Occipital lobe (tissue), 2 donors: ENCODE results near the gene SGMS1. TPM values are rescaled to one million over a fixed set of nuclear protein-coding genes. Genes with fewer than 3 reads are reported as not detected.

Experiments
- DNase-seq: peaks from one replicate; lab custom pipeline; 2025; lab: John Stamatoyannopoulos, UW
- total RNA-seq: library from RNA; depleted of rRNA; stranded (reverse); fragments of >200 nt; gene quantifications from one replicate; pipeline ENCODE4 v1.2.3, GENCODE V29; 2014

Gene SGMS1
- total RNA-seq, 1 donor from 2014 or later, result 46.5 TPM

DNA sequence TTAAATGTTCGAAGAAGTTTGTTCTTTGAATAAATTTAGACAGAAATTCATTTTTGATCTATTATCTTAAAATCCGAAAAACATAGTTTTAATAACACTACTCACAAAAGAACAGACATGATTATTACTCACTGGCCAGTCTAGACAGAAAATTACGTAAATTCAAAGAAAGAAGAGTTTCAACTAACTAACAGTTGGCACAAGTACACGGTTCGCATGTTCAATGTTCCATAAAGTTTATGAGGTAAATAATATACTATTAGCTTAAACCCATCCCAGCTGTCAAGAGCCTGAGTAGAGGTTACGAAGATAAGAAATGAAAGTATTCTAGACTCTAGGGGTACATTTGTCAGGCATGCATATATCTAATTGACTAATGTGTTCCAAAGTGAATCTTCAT is 220.7 kb downstream of the SGMS1 start:
- DNase-seq, result no peak

DNA sequence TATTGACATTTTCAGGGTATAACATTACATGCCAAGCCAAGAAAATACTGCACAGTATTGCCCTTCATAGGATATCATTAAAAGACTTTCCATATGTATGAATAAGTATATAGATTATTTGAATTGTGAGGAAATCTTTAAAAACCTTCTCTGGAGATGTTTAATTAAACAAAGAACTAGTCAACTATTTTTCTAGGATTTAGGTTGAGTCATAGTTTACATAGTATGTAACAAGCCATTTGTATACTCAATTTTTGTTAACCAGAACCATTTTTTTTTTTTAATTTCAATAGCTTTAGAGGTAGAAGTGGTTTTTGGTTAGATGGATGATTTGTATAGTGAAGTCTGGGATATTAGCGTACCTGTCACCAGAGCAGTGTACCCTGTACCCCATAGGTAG is 221.3 kb downstream of the SGMS1 start:
- DNase-seq, result no peak

GRCh38 chr10:50400694-50401093 is 223.1 kb downstream of the SGMS1 start:
- DNase-seq, result no peak

DNA sequence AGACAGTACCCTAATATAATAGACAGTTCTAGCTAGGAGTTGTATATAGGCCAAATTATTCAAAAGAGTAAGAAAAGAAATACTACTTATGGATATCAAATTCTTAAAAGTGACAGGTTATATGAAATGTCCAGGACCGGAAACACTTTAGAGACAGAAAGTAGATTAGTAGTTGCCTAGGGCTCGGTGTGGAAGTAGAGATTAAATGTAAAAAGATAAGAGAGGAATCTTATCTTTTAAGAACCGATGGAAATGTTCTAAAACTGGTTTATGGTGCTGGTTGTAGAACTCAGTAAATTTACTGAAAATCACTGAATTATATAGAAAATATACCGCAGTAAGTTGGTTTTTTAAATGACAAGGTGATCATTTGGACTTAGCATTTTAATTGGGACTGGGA is 224.9 kb downstream of the SGMS1 start:
- no peak for DNase-seq

DNA sequence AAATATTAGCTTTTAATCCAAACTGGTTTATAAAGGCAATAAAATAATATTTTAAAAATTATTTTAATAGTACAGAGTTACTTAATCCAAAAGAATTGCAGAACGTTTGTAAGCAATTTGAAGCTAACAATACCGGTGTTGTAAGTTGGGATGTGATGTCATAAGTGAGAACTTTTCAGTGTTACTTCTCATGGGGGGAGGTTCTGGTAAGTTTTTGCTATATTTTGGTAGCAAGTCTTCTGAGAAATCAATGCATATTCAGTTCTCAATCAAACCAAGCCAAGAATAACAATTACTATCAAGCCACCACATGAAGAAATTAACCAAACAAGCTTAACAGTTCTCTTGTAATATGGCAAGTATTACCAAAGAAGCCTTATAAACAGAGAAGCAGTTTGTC is 225.4 kb downstream of the SGMS1 start:
- no peak for DNase-seq

GRCh38 chr10:50397312-50398140 is 226.2 kb downstream of the SGMS1 start:
- no peak for DNase-seq

DNA sequence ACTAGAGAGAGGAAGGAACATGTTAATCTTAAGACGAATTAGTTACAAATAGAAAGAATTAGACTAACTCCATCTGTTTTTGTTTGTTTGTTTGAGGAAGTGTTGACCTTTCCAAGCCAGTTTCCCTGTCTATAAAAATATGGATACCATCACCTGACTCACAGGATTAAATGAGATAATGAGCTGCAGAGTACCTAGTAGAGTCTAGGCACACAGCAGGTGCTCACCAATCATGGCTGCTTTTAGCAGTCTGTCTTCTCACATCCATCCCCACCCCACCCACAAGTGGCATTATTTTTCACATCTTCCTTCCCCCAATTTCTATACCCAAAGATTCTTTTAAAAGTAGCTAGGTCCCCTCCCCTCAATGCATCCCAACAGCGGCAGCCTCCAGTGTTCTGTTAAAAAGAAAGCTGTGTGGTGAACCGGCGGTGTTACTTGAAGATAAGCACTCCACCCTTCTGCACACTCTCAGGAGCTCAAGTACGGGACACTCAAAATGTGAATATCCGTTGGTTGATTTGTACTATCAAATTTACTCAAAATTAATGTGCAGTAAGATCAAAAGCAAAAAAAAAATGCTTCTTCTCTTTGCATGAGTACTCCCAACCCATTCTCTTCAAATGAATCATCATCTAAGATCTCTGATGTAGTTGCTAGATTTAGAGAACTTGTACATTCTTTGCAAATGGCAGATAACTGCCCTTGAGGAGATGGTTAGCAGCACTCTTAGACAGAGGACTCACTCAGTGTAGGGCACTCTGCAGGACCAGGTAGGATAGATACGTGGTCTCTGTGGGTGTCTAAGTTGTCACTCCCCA is 227.1 kb downstream of the SGMS1 start:
- DNase-seq, result no peak

- no peak for DNase-seq
Measured at GRCh38 chr10:50395851-50396250, 227.9 kb downstream of the SGMS1 start.

DNA sequence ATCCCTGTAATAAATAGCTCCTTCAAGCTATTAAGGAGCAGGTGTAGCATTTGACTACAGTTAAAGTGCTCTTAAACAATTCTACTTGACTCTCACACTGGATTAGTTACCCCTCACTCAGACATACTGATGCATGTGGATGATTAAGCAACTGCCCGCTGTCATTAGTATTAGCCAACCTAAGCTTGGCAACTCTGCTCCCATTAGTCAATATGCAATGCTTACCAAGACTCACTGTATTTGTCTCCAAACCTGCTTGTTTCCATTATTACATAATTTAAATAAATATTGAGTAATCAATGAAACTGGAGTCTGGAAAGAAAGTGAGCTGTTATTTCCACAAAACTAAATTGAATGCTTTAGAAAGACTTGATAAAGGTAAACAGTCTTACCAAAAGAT is 228.5 kb downstream of the SGMS1 start:
- no peak for DNase-seq

- DNase-seq, result no peak
Measured at GRCh38 chr10:50394832-50395231, 228.9 kb downstream of the SGMS1 start.

DNA sequence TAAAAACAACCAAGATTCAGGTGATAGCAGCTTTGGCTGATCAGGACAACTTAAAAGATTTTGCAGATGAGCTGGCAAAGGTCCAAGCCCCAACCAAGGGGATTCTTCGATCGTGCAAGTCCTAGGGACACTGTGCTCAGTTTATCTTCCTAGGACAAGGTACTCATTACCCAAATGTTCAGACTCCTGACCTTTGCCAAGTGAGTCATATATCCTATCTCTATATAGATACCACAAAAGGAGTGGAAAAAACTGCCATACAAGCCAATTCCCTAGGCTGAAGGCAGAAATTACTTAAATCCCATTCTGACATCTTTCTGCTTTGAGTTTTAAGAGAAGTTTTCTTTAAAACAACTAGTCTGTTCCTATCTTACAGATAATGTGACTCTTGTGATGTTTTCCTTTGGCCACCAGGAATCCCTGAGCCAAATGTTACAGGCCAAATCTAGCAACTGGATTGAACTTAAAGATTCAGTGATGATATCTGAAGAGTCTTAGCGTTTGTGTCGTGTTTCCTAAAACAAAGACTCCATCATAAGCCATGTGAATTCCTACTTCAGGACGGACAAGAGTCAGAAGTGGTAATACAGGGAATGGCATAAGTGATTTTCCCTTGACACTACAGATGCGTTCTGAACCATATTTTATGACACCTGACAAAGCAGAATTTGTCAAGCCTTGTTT is 229.8 kb downstream of the SGMS1 start:
- no peak for DNase-seq

- no peak for DNase-seq
Measured at GRCh38 chr10:50392966-50393718, 230.6 kb downstream of the SGMS1 start.

- DNase-seq, result no peak
Measured at GRCh38 chr10:50392426-50392825, 231.3 kb downstream of the SGMS1 start.

DNA sequence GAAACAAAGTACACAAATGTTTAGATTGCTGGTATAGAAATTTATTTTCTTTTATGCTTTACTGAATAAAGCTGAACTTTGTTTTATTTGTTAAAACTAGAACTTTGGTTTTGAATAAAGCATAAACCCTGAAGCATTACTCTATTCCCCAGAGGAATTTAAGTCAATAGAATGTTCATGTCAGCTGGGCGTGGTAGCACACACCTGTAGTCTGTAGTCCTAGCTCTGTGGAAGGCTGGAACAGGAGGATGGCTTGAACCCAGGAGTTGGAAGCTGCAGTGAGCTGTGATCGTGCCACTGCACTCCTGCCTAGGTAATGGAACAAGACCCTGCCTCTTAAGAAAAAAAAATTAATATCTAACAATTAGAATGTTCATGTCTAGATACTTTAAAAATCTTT is 233.5 kb downstream of the SGMS1 start:
- no peak for DNase-seq

DNA sequence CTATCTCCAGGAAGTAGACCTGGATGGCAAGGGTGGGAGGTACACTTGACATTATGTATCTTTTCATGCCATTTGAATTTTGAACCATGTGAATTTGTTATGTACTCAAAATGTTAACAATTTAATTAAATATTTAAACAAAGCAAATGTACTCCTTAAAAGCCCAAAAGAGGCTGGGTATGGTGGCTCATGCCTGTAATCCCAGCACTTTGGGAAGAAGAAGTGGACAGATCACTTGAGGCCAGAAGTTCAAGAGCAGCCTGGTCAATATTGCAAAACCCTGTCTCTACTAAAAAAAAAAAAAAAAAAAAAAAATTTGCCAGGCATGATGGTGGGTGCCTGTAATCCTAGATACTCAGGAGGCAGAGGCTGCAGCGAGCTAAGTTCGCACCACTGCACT is 235.6 kb downstream of the SGMS1 start:
- DNase-seq, result no peak

- DNase-seq, result no peak
Measured at GRCh38 chr10:50387732-50388073, 236.1 kb downstream of the SGMS1 start.

GRCh38 chr10:50387007-50387731 is 236.6 kb downstream of the SGMS1 start:
- no peak for DNase-seq

DNA sequence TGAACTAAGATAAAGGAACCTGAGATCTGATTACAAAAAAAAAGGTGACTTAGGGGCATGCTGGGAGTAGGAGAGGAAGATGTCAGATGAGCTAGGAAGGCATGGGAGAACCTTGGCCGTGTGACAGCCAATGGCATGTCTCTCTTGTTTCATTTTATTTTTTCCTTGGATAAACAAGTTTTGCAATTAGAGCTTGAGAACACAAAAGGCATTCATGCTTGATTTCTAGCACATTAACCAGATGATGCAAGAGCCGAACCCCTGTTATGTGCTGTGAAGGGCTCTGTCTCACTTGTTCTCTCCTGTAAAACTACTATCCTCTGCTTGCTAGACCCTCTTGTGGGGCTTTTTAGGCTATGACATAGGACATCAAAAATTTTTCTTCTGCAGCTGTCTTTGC is 238.1 kb downstream of the SGMS1 start:
- DNase-seq, result no peak

DNA sequence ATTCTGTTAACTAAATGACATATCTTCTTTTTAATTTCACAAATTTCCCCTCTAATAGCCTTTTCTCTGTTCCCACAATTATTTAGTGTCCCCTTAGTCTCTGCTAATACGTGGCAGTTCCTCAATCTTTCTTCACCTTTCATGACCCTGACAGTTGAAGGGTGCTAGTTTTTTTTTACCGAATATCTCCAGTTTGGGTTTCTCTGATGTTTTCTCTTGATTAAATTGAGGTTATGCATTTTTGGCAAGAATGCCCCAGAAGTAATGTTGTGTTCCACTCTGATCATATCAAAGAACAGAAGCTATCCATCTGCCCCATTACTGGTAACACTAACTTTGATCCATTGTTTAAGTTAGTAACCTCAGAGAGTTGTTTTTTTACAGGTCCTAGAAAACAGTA is 238.9 kb downstream of the SGMS1 start:
- no peak for DNase-seq

- DNase-seq, result no peak
Measured at GRCh38 chr10:50384238-50384637, 239.5 kb downstream of the SGMS1 start.

DNA sequence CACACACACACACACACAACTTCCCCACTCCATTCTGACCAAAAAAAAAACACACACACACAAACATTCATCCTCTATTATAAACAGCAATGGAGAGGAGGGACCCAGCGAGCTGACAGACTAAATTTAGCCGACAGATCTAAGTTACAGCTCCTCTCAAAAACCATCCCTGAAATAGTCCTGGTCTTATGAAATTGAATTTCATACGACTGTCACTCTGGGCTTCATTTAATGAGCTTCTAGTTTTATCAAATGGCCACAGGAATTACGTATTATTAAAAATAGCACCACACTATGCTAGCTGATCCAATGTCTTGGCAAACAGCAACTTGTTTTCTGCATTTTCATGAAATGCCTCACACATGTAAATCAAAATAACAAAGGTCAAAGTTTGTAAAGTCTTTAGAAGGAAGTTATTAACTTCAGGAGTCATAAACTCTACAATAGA is 241.2 kb downstream of the SGMS1 start:
- DNase-seq, result no peak
